HUDEP-2 (cell line): ENCODE results near the gene BCL2L11.

Experiments used
- DNase-seq, 76 experiments: peaks; one replicate each; lab custom pipeline; 2025; ENCODE audit not compliant: unreplicated experiment in 76 of 76; lab: John Stamatoyannopoulos, UW

Gene BCL2L11

DNA sequence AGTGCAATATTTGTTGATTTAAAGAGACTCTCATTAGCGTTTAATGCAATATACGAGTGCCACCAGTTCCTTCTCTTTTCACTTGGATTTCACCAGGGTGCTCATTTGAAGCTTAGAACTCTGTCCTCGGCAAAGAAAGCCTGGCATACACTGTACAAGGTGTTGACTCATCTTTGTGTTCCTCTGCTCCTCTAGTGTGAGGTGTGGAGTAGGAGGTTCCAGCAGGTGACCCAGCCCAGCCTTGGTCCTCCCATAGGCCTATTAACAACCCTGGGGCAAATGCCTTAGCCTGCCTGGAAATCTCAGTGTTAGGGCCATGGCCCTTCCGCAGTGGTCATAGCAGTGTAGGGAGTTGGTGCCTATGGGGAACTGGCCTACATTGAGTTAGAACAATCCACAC is 20.1 kb downstream of the BCL2L11 start:
- no peak for DNase-seq

GRCh38 chr2:111142101-111142500 is 21.4 kb downstream of the BCL2L11 start:
- DNase-seq, result no peak

- DNase-seq, result no peak
Measured at GRCh38 chr2:111143107-111143842, 22.6 kb downstream of the BCL2L11 start.

DNA sequence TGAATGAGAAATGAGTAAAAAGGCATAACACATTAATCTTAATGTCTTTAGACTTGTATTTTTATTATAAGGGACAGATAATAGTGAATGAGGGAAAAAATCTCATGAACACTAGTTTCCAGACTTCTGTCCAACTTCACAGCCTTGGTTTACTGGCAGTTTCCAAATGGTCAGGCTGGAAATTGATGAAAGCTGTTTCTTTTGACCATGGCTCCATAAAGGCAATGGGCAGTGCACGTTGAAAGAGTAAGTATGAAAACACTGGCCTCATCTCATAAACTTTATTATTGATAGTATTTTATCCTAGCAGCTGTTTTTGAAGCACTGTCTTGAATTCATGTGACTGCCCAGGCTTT is 23.1 kb downstream of the BCL2L11 start:
- DNase-seq, result no peak

DNA sequence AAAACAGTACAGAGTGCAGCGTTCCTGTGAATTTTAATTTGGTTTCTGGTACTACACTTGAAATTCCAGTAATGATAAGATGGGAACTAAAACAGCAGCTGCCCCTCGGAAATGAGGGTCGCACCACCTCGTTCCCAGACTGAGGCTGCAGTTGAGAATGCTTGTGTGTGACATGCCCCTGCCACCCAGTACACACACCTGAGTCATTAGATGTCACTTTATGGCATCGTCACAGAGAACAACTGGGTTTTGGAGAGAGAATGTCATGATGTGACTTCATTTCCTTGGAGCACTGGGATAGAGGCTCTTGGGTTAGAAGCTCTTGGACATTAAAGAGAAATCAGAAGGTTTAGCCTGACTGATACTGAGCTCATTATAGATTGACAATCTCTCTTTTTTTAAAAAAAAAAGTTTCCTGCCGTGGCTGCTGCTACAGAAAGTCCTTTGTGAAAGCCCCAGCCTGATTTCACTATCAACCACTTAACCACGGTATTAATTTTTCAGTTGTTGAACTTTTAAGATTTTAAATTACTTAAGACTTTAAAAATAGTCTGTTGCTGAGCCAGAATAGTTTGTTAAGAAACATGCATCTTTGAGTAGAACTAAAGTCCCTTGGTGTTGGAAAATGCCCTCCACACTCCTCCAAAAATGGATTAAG is 24.5 kb downstream of the BCL2L11 start:
- DNase-seq, result no peak

GRCh38 chr2:111145951-111146350 is 25.2 kb downstream of the BCL2L11 start:
- DNase-seq, result no peak

DNA sequence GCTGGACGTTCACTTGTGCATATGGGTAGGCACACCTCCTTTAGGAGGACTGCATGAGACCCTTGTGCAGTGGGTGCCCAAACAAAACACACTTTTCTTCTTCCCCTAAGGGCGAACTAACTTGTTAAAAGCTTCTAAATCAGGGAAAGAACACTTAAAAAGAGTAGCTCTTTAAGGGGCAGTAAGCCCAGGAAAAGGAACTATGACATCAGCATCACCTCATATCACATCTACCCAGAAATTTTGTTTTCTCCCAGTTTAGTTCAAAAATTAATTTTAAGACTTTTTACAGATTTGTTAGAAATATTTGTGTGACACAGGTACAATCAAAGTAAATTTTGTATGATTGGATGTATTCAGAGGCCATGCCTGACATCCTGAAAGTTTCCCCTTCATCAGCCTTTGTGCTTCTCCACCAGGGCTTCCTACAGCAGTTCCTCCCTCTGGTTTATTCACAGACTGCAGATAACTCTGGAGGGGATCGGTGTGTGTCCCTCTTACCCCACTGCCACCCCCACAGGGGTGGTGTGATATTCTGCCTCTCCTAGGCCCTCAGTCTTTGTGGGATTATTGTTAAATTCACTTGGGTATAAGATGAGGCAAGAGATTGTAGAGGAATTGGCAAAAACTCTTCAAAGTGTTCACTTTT is 27.6 kb downstream of the BCL2L11 start:
- no peak for DNase-seq

DNA sequence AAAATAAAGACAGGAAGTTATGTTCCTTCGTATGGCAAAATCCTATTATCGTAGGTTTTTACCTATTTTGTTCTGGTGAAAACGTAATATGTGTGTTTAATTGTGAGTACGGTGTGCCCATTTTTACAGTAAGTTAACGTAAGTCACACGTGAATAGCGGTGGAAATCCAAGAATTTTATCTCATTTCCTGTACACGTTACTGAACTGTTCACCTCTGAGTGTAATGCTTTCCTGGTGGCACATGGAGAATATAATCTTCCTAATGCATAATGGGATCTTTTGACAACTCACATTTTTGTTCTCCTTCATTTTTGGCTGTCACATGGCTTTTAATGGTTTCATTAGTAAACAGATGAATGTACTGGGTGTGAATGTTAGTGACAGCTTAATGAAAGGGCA is 28.2 kb downstream of the BCL2L11 start:
- no peak for DNase-seq

DNA sequence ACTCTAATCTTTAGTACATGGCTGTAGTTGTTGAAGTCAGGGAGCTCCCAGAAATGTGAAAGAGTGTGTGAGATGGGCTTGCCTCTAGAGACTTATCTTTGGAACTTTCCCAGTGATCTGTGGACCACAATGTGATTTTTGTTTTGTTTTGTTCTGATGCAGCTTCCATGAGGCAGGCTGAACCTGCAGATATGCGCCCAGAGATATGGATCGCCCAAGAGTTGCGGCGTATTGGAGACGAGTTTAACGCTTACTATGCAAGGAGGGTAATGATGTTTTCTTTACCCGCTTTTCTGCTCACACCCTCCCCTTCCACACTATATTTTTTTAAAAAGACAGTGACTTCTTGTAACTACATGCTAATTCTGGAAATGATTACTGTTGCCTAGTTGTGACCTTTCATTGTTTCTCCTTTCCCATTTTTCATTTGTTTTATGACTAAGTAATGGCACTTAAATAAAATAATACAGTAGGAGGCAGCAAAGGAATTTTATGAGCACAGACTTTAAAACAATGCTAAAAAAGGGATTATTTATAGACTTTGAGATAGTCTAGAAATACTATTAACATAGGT is 29.3 kb downstream of the BCL2L11 start:
- DNase-seq, result peak in 2 of 76 experiments; percentile 14 to 35

- no peak for DNase-seq
Measured at GRCh38 chr2:111154758-111155157, 34.0 kb downstream of the BCL2L11 start.

GRCh38 chr2:111155610-111156009 is 34.9 kb downstream of the BCL2L11 start:
- no peak for DNase-seq

- no peak for DNase-seq
Measured at GRCh38 chr2:111156529-111156928, 35.8 kb downstream of the BCL2L11 start.

DNA sequence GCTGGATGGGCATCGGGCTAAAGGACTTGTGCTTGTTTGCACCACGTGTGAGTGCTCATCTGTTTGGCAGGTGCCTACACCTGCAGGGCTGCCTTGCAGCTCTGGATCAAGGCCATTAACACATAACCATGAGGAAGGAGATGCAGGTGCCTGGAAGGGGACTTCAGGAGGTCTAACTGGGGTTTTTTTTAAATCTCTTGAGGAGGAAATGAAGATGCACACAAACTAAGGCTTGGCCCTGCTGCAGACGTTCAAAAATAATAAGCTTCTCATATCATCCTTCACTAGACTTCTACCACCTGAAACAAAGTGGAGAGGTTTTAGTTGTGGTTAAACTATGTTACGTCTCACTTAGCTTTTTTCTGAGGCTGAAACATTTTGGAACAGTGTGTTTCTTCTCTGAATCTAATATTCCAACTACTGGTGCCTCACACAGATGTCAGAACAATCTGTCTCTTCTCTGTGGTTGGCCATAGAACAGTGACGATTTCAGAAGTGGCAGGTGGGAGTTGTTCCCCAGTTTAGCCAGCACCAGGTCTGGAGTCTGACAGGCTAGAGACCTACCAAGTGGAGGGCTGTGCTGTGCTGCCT is 36.5 kb downstream of the BCL2L11 start:
- DNase-seq, result no peak

GRCh38 chr2:111157798-111158197 is 37.1 kb downstream of the BCL2L11 start:
- DNase-seq, result no peak

- no peak for DNase-seq
Measured at GRCh38 chr2:111159641-111160040, 38.9 kb downstream of the BCL2L11 start.

DNA sequence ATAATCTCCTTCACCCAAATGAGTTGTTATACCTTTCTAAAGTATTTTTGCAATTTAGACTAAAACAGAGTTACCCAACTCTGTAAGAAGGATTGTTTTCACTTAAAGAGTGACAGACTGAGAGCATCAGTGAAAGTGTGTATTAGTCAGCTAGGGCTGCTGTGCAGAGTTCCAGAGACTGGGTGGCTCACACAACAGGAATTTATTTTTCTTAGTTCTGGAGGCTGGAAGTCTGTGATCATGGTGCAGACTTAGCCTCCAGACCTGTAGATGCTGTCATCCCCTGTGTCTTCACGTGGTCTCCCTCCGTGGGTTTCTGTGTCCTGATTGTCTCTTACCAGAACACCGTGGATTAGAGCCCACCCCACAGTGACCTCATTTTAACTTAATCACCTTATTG is 40.0 kb downstream of the BCL2L11 start:
- DNase-seq, result no peak

- DNase-seq, result no peak
Measured at GRCh38 chr2:111161971-111162370, 41.3 kb downstream of the BCL2L11 start.

- no peak for DNase-seq
Measured at GRCh38 chr2:111162718-111163331, 42.1 kb downstream of the BCL2L11 start.

DNA sequence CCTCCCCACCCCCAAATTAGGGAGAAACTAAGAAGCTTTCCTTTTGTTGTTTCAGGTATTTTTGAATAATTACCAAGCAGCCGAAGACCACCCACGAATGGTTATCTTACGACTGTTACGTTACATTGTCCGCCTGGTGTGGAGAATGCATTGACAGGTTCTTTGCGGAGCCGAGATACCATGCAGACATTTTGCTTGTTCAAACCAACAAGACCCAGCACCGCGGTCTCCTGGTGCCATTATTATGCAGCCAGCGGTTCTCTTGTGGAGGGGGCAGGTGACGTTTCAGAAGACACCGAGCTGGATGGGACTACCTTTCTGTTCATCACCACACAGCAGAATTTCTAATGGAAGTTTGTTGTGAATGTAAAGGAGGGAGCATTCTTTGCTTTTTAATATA is 43.4 kb downstream of the BCL2L11 start:
- no peak for DNase-seq

- DNase-seq, result no peak
Measured at GRCh38 chr2:111165084-111165483, 44.4 kb downstream of the BCL2L11 start.

DNA sequence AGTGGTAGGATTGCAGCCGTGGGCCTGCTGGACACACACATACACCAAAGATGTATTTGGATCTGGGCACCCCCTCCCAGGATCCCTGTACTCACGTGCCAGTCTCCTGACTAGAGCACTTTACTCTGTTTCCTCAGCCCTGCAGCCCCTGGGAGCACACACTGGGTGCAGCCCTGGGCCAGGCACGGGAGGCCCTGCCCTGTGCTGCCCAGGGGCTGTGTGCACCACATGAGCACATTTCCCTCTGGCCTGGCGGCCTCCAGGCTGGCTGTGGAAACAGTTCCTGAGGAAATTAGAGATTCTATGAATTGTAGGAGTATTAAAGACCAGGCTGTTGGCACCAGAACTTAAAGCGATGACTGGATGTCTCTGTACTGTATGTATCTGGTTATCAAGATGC is 45.4 kb downstream of the BCL2L11 start:
- no peak for DNase-seq
